Embryonic facial prominence (tissue), 1 donor: ENCODE results near the gene CRISP2.

Source experiments
- DNase-seq: peaks from one replicate; pipeline ENCODE4 v3.0.0-alpha.2; 2016; ENCODE audit errors: extremely low spot score

Gene CRISP2

GRCh38 chr6:49662231-49662891 is 51.0 kb downstream of the CRISP2 start:
- DNase-seq = no peak

- no peak for DNase-seq
Measured at GRCh38 chr6:49653942-49654341, 59.4 kb downstream of the CRISP2 start.

GRCh38 chr6:49653438-49653837 is 59.9 kb downstream of the CRISP2 start:
- DNase-seq = no peak

GRCh38 chr6:49651239-49651638 is 62.1 kb downstream of the CRISP2 start:
- no peak for DNase-seq

GRCh38 chr6:49649988-49650387 is 63.4 kb downstream of the CRISP2 start:
- DNase-seq = no peak

- no peak for DNase-seq
Measured at GRCh38 chr6:49648036-49648435, 65.3 kb downstream of the CRISP2 start.

GRCh38 chr6:49647476-49647875 is 65.9 kb downstream of the CRISP2 start:
- no peak for DNase-seq

GRCh38 chr6:49646942-49647341 is 66.4 kb downstream of the CRISP2 start:
- DNase-seq = no peak

- DNase-seq = no peak
Measured at GRCh38 chr6:49646130-49646824, 67.1 kb downstream of the CRISP2 start.

- DNase-seq = no peak
Measured at GRCh38 chr6:49645139-49645538, 68.2 kb downstream of the CRISP2 start.
